ENCODE results near the gene SECTM1.

GRCh38 chr17:82377924-82378740 is 44.6 kb upstream of the SECTM1 start:
- TF ChIP-seq FOXM1 (IDR thresholded peaks at IDR 0.05; ENCODE audit: borderline replicate concordance) (no peak), ZNF384 (IDR thresholded peaks at IDR 0.05) (no peak), HDGF (IDR thresholded peaks at IDR 0.05; ENCODE audit: borderline replicate concordance) (no peak), L3MBTL2 (conservative IDR thresholded peaks at IDR 0.05) (no peak), ELF4 (IDR thresholded peaks at IDR 0.05) (no peak), SP1 (IDR thresholded peaks at IDR 0.05) (no peak), LEF1 (IDR thresholded peaks at IDR 0.05; ENCODE audit: borderline replicate concordance) (no peak), NFRKB (IDR thresholded peaks at IDR 0.05) (no peak)

Measured in HEK293T (cell line).